Measurements from ENCODE around the gene TMEM202.
"Not testable (repeated sequence)": the region's sequence is repeated elsewhere in the genome, so short reads cannot be mapped to it uniquely, and the experiment has no call there.

Gene TMEM202, protein sequence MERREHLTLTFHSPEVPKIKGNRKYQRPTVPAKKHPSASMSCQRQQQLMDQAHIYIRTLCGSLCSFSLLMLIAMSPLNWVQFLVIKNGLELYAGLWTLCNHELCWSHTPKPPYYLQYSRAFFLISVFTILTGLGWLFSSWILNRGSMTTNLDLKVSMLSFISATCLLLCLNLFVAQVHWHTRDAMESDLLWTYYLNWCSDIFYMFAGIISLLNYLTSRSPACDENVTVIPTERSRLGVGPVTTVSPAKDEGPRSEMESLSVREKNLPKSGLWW

DNA sequence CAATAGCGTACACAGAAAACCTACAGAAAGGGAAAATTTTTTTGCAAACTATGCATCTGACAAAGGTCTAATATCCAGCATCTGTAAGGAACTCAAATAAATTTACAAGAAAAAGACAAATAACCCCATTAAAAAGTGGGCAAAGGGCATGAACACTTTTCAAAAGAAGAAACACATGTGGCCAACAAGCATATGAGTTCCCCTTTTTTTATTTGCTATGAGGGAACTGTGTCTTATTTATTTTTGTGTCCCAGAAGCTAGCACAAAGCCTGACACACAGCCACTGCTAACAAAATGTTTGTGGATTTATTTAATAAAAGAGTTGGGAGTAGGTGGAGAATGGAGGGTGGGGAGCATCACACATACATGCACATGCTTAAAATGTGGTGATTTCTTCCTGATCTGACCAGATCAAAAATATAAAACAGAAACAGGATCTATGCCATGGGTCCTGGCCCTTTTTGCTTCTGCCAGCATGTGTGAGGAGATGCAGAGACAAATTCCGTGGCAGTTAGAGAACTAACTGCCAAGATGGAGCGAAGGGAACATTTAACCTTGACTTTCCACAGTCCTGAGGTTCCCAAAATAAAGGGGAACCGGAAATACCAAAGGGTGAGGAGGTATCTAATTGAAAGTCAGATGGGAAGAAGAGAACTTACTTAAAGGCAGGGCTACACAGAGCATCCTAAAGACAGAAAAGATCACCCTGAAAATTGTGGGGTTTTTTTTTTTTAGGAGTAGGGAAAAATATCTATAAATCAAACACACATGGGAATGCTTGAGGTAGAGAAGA lies at the start of gene TMEM202:
Gene TMEM202, plus strand, starts transcription at position 510 of the 793 bp plus-strand sequence. Its CDS starts 22 bp downstream, at position 532.
- no peak for DNase-seq

DNA sequence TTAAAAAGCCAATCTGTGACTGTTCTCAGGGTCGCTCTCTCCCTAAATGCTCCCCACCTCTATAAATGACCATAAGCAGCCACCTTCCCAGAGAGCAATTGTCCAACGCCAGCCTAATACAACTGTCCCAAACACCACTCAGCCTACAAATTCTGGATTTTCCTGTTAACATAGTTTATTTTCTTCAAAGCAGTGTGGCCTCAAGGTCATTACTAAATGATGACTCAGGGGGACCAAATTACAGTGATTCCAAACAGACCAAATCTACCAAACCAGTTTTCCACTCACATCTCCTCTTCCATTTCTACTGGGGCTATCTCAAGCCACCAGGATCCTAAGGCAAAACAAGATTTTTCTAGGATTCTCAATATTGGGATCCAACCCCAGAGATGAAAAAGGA lies 44.8 kb upstream of the TMEM202 start:
- no peak for DNase-seq

DNA sequence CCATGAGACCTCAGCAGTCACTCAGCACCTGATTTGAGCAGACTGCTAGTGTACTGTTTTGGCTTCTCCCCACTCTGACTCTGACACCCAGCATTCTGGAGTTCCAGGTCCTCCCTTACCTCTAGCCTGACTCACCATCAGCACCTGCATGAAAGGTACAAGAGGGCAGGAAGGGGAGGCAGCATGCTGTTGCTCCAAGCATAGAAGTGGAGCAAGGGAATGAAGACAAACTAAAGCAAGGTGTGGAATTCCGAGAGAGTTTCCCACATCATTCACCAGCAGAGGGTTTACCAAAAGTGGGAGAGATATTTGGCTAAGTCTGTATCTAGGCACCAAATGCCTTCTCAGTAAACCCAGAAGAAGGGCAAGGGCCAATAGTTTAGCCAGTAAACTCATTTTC lies 43.6 kb upstream of the TMEM202 start:
- DNase-seq, result no peak

DNA sequence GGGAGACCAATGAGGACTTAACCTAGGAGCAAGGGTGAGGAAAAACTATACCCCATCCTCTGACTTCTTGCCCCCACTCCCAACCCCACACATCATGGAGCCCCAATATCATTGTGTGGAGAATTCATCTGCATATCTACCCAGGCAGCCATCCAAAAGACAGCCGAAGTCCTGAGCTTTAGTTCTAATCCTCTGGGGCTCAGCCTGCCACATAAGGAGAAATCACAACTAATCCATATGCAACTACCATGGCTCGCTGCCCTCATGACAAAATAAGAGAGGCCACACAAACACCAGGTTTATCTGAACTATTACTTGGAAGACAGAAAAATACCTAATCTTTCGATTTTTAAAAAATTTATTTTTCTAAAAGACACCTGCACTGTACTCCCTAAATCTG lies 40.0 kb upstream of the TMEM202 start:
- no peak for DNase-seq

DNA sequence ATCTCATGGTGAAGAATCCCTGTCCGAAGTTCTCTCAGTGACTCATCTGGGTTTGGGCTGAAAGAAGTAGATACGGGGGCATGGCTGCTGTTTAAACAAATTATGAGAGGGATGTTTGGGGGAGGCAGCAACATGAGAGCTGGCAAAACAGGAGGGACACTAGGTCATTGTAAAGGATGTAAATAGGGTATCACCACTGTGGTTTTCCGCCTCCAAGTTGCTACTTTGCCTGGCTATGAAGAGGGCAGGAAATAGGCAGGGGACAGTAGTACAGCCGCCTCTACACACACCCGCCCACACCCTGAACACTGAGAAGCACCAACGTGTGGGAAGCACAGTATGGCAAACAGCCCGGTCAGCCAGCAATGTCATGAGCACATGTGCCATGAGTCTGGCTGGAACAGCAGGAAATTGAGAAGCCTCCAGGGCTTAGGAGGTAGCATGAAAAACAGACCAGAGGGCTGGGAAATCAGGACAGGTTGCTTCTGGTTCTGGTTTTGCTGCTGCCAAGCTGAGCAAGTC lies 39.4 kb upstream of the TMEM202 start:
- no peak for DNase-seq

DNA sequence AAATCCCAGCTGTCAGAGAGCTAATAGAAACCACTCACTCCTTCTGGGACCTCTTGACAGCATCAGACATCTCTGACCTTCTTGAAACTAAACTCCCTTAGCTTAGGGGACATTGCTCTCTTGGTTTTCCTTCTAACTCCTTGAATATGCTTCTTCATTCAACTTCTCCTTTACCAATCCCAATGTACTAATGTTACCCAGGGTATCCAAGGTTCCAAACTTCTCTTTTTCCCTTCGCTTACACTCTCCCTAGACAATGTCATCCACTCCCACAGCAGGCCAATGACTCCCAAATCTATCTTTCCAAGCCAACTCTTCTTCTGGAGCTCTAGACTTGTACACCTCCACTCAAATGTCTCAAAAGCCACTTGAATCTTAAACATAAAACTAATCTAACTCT lies 36.9 kb upstream of the TMEM202 start:
- DNase-seq, result no peak

DNA sequence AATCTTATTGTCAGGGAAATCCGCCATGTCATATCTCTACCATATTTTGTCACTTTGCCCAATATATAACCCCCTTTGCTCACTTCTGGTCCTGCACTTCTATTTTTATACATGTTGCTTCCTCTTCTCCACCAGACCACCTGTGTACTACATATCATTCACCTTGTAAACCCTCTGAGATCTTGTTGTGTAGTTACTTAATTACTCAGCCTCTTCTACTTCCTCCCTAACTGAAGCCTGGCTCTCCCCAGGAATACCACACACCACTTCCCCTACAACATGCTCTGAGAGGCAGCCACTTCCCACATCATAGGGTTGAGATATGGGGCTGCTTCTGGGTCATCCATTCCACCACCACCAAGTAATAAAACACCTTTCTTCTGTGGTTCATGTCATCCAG lies 32.3 kb upstream of the TMEM202 start:
- DNase-seq, result no peak

DNA sequence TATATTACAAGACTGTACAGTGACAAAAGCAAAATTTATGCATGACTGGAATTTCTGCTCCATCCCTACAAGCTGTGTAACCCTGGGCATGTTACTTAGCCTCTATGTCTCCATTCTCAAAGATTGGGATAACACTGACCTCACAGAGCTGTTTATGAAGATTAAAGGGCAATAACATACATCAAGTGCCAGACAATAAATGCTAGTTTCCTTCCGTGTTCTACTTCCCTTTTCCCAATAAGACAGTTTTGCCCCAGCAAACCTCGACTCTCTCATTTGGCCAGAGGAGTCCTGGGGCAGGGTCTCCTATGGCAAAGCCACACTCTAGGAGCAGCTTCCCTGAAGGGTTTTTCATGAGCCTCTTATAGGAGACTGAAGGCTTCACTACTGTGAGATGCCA lies 29.8 kb upstream of the TMEM202 start:
- DNase-seq, result no peak

DNA sequence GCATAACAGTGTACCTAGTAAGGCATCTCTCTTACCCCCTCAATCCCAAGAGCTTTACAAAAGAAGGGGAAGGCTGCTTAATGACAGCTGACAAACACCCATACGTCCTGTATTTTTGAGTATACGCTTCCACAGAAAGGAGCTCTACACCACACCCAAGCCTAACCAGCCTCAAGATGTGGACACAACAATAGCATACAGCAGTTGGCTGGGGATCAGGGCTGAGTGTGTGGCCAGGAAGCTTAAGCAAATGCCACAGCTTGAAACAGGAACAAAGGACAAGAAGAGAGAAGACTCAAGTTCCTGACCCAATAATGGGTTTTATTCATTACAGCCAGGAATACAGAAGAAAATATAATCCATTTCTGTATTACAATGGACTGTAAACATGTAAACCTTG lies 29.2 kb upstream of the TMEM202 start:
- DNase-seq, result no peak

DNA sequence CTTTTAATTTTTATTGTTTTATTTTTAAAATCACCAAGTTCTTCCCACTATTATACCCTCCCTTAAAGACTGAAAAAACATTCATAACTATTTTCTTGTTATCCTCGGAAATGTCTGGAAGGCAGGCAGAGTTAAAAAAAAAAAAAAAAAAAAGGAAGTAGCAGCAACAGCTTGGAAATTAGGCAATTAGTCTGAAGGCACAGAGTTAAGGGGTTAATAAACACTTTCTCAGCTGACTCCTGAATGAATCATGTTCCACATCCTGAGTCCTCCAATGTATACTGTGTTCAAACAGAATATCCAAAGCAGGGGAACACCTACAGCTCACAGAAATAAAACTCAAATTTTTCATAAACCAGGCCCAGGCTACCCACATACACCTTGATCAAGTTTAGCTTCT lies 28.1 kb upstream of the TMEM202 start:
- no peak for DNase-seq

DNA sequence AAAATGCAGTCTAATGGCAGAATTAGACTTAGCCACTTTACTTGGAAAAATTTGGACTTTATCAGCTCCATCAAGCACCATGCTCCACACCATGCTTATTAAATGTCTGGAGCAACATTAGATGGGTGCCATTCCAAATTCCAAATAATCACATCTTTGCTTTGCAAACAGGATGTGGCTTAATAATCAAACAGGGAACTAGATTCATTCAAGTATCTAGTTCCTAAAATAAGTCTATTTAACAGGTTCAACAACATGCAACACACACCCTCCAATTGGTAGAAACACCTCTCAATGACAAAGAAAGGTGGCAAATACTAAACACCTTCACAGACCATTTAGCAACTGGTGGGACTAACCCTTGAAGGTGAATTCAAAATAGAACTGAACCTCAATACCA lies 25.7 kb upstream of the TMEM202 start:
- no peak for DNase-seq

DNA sequence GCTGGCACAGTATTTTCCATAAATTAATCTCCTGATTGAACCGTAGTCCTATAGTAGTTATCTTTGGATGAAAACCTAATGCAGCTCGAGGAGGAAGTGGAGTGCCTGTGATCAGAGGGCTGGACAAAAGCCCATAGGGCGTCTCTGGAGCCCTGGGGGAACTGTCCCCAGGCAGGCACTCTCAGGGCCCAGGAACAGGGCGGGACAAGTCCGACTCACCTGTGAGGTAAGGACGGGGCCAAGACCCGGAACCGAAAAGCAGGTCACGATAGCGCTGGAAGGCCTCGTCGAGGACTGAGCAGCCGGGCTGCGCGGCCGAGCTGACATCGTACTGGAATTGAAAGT lies 22.6 kb upstream of the TMEM202 start:
- DNase-seq, result peak; percentile 38

DNA sequence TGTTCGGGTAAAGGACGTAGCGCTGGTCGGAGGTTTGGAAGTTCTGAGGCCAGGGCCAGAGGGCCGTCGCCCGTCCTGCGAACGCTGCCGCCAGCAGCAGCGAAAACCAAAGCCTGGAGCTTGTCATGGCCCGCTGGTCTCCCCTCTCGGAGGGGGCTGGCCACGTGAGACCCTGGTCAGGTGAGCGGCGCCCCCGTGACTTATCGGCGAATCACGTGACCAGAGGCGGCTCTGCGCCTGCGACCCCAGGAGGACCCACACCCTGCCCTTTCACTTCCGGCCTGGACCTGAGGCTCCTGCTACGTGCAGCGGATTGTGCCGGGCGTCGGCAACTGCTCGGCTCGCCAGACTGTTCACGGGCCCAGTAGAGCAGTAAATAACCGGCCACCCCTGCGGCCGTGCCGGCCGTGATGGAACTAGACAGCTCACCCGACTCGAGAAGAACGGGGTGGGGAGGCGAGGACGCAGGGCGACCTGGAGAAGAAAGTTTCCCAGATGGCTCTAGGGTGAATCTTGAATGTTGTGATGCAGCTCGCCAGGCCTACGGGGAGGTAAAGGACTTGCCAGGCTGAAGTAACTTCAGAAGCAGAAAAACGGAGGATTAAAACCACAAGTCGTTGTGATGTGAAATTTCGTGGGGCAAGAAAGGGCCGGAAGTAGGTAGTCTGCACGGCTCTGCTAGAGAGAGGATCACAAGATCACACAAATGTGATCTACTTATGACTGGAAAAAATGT lies 22.1 kb upstream of the TMEM202 start, which contains the start of gene HEXA:
Gene HEXA, minus strand, starts transcription at position 169 of the 736 bp plus-strand sequence. Its CDS starts 42 bp downstream, at position 127.
- peak; percentile 85 for DNase-seq

DNA sequence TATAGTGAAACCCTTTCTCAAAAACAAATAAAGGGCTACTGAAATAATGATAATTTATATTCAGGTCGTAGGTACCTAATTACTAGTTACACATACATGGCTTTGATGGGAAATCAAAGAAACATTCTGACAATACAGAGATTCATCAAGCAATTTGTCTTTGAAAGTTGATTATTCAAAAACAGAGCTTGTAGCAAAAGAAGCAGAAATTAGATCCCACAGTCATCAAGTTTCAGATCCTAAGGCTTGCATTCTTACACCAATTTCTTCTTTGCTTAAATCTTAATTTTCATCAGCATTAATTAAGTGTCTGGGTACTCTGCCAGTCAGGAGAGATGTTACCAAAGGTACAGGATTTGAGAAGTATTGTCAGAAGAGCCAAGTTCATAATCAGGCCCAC lies 20.8 kb upstream of the TMEM202 start:
- no peak for DNase-seq

DNA sequence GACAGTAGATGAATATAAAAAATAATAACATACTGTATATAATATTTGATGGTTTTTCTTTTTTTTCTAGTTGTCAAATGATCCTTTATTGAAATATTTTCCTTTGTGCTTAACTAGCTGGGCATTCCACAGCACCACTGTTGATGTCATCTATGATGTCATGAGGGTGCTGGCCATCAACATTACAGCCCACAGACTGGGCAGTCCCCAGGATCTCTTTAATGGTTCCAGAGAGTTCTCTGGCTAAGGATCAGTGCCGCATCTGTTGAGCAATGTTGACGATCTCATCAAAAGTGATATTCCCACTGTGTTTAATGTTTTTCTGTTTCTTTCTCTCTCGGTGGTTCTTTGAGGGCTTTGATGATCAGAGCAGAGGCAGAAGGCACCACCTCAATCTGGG lies 19.0 kb upstream of the TMEM202 start:
- not testable (repeated sequence) for DNase-seq

DNA sequence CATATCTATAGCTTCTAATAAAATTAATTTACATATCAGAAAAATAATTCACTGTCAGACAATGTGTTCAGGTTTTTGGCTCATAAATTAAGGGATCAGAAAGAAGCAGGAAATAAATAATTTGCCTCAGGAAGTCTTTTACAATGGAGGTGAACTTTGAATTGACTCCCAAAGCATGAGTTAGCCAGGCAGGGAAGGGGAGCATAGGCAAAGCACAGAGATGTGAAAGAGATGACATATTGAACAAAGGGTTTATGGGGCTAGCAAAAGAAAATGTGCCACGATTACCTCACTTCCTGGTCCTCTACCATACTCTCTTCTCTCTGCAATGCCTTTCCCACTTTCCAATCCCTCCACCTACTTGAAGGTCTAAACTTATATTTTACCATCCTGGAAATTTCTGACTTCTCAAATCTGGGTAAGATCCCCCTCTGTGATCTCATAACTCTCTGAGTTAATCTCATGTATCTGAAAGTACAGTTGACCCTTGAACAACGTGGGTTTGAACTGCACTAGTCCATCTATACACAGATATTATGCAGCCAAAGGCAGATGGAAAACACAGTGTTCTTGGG lies 18.2 kb upstream of the TMEM202 start:
- no peak for DNase-seq

DNA sequence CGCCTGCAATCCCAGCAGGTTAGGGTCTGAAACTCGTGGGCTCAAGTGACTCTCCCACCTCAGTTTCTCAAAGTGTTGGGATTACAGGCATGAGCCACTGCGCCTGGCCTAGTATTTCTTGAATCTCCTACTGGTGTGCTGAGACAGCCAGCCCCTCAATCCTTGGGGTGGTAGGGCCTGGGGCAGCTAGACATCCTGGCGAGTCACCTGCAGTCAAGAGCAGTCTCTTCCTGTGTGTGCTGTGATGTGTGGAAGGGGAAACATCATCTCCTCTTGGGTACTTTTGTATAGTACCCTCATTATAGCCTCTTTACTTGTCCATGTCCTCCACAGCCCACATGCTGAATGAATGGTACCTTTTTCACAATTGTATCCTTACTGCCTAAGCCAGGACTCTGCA lies 17.4 kb upstream of the TMEM202 start:
- no peak for DNase-seq

DNA sequence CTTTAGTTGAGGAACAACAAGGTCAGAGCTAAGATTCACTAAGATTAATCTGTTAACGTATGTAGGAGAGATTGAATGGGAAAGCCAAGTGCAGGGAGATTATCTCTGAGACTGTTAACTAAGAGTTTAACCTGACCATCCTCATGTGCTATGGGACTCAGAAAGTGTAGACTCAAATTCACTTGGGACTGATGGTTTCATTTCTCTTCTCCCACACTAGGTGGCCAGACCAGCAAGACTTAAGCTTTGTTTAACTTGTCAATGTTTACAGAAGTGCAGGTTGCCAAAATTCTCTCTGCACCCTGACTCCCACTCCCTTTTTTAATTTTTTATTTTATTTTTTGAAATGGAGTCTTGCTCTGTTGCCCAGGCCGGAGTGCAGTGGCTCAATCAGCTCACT lies 16.0 kb upstream of the TMEM202 start:
- no peak for DNase-seq

DNA sequence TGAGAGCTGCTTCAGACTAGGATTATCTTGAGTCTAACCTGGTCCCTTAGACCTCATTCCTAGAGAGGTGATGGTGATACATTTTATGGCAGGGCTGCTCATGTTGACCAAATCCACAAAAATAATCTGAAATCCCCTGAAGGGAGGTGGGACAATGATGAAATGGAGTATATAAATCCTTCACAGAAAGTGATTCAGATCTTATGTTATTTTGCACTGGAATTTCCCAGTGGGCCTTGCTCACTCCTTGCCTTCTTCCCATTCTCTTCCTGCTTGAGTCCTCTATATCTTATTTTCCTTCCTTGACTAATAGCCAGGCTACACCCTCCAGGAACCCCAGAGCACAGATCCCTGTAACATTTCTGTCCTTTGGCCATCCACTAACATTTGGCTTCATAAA lies 10.4 kb upstream of the TMEM202 start:
- no peak for DNase-seq

DNA sequence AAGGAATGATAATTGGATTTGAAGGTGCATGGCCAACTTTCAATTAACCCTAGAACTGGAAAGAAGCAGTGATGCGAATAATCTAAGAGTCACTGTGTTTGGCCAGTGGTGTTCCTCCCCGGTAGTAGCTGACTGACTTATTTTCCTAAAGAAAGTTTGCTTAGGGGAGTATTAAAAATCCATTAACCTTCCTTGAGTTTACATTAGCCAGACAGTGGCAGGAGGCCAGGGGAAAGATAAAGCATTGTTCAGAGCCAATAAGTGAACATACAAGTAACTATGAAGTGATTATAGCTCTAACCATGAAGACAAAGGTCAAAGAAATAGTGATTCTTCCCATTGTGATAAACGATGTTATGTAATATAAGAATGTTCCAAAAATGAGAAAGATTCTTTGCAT lies 8.9 kb upstream of the TMEM202 start:
- DNase-seq, result no peak

DNA sequence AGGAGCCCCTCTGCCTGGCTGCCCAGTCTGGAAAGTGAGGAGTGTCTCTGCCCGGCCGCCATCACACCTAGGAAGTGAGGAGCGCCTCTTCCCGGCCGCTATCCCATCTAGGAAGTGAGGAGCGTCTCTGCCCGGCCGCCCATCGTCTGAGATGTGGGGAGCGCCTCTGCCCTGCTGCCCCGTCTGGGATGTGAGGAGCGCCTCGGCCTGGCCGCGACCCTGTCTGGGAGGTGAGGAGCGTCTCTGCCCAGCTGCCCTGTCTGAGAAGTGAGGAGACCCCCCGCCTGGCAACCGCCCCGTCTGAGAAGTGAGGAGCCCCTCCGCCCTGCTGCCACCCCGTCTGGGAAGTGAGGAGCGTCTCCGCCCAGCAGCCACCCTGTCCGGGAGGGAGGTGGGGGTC lies 1.8 kb upstream of the TMEM202 start:
- DNase-seq, result not testable (repeated sequence)

DNA sequence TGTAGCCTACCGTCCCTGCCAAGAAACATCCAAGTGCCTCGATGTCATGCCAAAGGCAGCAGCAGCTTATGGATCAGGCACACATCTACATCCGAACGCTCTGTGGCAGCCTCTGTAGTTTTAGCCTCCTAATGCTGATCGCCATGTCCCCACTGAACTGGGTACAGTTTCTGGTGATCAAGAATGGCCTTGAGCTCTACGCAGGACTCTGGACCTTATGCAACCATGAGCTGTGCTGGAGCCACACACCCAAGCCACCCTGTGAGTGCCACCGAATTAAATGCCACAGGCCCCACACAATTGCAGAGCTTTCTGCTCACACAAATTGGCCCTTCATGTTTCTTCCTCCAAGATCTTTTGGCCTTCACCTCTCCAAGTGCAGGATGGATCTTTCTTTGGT lies 543 bp downstream of the TMEM202 start:
- DNase-seq, result no peak

DNA sequence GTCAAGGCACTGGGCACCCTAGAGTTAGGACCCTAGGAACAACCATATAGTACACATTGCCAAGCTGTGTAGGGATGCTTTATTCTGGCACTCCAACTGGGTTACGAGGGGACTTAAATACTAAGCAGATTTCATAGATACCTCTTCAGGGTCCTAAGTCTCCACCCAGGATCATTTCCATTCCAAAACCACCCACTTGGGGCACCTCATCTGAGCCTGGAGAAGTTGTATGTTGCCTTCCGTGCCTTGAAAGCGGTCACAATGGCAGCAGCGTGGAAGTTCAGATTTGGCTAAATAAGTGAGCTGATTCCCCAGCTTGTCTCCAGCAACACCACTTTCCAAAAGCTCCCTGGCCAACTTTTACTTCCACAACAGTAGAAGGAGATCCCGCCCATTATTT lies 4.6 kb downstream of the TMEM202 start:
- DNase-seq, result no peak

All from activated T-cell treated with anti-CD3 and anti-CD28 coated beads for 4 hours (primary cell).